GM10266 (cell line): ENCODE data around the gene KRTAP9-3.
"Not testable (repeated sequence)": the region's sequence is repeated elsewhere in the genome, so short reads cannot be mapped to it uniquely, and the experiment has no call there.

ENCODE experiments used
- DNase-seq: peaks from one replicate; pipeline ENCODE4 v3.0.0; 2012; ENCODE audit errors: extremely low spot score
- TF ChIP-seq, protein P1 (sequence below): IDR thresholded peaks from 2 replicates; pipeline ENCODE4 v1.5.1; 2012; ENCODE audit warnings: mild to moderate bottlenecking, low read depth; ENCODE audit not compliant: control insufficient read depth, insufficient read depth; ENCODE audit errors: missing control alignments

The KRTAP9-3 gene, protein sequence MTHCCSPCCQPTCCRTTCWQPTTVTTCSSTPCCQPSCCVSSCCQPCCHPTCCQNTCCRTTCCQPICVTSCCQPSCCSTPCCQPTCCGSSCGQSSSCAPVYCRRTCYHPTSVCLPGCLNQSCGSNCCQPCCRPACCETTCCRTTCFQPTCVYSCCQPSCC

DNA sequence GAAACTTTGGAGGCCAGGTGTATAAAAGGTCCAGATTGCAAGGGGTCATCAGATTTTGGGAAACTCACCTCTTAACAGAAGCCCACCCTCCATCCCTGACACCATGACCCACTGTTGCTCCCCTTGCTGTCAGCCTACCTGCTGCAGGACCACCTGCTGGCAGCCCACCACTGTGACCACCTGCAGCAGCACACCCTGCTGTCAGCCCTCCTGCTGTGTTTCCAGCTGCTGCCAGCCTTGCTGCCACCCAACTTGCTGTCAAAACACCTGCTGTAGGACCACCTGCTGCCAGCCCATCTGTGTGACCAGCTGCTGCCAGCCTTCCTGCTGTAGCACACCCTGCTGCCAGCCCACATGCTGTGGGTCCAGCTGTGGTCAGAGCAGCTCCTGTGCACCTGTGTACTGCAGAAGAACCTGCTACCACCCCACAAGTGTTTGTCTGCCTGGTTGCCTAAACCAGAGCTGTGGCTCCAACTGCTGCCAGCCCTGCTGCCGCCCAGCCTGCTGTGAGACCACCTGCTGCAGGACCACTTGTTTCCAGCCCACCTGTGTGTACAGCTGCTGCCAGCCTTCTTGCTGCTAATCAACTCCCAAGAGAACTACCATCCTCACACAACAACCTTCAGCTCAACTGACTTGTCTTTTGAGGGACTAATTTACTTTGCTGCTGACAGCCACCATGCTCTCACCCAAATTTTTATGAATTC is at the start of gene KRTAP9-3:
TSS of gene KRTAP9-3 (plus strand) at position 51 of the 707 bp plus-strand sequence. CDS start at position 104, 53 bp downstream.
- not testable (repeated sequence) for DNase-seq

DNA sequence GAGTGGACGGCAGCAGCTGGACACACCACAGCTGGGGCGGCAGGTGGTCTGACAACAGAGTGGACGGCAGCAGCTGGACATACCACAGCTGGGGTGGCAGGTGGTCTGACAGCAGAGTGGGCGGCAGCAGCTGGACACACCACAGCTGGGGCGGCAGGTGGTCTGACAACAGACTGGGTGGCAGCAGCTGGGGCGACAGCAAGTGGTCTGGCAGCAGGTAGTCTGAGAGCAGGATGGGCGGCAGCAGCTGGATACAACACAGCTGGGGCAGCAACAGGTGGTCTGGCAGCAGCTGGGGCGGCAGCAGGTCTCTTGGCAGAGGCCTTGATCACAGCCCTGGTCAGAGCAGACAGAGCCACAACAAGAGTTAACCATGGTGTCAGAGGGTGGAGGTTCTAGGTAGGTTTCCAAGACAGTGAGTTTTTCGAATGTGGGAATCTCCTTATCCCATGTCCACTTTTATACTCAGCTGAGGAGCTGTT is 47.7 kb upstream of the KRTAP9-3 start, which contains the start of gene KRTAP4-1:
TSS of gene KRTAP4-1 (minus strand) at position 432 of the 482 bp plus-strand sequence. CDS start at position 375, 57 bp downstream.
- TF ChIP-seq, protein P1, sequence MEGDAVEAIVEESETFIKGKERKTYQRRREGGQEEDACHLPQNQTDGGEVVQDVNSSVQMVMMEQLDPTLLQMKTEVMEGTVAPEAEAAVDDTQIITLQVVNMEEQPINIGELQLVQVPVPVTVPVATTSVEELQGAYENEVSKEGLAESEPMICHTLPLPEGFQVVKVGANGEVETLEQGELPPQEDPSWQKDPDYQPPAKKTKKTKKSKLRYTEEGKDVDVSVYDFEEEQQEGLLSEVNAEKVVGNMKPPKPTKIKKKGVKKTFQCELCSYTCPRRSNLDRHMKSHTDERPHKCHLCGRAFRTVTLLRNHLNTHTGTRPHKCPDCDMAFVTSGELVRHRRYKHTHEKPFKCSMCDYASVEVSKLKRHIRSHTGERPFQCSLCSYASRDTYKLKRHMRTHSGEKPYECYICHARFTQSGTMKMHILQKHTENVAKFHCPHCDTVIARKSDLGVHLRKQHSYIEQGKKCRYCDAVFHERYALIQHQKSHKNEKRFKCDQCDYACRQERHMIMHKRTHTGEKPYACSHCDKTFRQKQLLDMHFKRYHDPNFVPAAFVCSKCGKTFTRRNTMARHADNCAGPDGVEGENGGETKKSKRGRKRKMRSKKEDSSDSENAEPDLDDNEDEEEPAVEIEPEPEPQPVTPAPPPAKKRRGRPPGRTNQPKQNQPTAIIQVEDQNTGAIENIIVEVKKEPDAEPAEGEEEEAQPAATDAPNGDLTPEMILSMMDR = no peak
- DNase-seq = no peak

DNA sequence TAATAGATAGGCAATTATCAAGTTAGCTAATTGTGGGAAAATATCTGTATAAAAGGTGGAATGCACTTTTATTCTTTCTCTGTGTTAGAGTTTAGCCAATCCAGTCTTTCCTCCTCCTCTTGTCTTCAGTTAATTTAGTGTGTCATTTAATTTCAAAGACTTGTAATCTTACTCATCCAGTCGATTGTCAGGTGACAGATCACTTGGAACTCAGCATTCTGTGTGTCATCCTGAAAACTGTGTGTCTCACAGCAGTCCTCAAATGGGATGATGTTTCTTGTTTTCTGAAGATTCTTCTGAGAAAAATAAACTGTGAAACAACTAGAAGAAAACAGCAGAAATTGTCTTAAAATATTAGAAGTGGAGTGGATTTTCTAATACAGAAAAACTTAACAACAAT is 47.2 kb upstream of the KRTAP9-3 start:
- DNase-seq = no peak
- TF ChIP-seq, protein P1 = no peak

DNA sequence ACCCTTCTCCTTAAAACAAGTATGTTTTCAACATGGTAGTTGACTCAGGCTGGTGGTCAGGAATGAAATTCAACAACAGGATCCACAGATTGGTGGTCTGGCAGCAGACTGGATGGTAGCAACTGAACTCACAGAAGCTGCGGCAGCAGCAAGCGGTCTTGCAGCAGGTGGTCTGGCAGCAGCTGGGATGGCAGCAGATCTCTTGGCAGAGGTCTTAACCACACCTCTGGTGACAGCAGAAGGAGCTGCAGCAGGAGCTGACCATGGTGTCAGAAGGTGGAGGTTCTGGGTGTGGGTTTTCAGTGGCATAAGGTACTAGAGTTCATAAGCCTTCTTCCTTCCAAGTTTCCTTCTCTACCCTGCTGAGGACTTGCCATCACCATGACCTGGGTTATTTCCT is 45.4 kb upstream of the KRTAP9-3 start:
- TF ChIP-seq, protein P1 = no peak
- DNase-seq = no peak

DNA sequence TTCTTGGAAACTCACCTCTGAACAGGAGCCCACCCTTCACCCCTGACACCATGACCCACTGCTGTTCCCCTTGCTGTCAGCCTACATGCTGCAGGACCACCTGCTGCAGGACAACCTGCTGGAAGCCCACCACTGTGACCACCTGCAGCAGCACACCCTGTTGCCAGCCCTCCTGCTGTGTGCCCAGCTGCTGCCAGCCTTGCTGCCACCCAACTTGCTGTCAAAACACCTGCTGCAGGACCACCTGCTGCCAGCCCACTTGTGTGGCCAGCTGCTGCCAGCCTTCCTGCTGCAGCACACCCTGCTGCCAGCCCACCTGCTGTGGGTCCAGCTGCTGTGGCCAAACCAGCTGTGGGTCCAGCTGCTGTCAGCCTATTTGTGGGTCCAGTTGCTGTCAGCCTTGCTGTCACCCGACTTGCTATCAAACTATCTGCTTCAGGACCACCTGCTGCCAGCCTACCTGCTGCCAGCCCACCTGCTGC is 42.4 kb upstream of the KRTAP9-3 start, which contains the start of gene KRTAP9-1:
TSS of gene KRTAP9-1 (plus strand) at position 51 of the 482 bp plus-strand sequence. CDS start at position 51, 0 bp downstream.
- DNase-seq = not testable (repeated sequence)

DNA sequence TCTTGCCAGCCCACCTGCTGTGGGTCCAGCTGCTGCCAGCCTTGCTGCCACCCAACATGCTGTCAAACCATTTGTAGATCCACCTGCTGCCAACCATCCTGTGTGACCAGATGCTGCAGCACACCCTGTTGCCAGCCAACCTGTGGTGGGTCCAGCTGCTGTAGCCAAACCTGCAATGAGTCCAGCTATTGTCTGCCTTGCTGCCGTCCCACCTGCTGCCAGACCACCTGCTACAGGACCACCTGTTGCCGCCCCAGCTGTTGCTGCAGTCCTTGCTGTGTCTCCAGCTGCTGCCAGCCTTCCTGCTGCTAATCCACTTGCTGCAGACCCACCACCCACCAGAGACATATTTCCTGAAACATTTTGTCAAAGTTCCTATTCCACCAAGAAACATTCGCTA is 41.9 kb upstream of the KRTAP9-3 start:
- DNase-seq = no peak
- TF ChIP-seq, protein P1 = no peak

DNA sequence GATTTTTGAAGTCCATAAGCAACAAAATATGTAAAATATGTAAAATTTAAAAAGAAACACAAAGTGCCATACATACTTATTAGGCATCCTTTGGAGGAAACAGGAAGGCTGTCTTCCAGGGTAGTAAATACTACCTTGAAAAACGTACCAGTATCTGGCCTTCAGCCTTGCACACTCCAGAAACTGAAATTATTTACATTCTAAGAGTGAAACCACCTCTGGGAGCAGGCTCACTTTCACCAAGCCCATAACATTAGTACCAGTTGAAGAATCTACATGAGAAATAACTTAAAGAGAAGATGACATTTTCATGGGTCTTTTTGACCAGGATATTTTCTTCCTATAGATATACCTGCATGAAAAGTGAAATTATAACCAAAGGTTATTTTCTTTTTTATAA is 36.2 kb upstream of the KRTAP9-3 start:
- TF ChIP-seq, protein P1 = no peak
- DNase-seq = no peak

DNA sequence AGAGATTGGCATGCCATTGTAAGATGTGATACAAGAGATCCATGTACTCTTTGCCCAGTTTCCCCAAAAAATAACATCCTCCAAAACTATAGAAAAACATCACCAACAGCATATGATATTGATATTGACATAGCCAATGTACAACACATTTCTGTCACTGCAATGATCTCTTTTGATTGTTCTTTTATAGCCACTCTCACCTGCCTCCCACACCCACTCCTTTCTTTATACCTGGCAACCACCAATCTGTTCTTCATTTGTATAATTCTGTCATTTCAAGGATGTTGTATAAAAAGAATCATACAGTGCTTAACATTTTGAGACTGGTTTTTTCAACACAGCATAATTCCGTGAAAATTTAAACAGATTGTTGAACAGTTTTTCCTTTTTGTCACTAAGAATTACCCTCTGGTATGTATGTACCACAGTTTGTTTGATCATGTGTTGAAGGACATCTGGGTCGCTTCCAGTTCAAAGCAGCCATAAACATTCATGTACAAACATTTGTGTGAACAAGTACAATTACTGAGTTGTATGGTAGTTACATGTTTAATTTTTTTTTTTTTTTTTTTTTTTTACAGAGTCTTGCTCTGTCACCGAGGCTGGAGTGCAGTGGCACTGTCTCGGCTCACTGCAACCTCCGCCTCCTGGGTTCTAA is 32.7 kb upstream of the KRTAP9-3 start:
- DNase-seq = no peak
- TF ChIP-seq, protein P1 = no peak
